Ovary (tissue), 9 donors: ENCODE measurements around the gene SPTSSA. TPM values are rescaled to one million over a fixed set of nuclear protein-coding genes. Genes with fewer than 3 reads are reported as not detected.

Experiments used
- DNase-seq, 5 donors: peaks; one replicate each; pipeline ENCODE4 v3.0.0-alpha.2; 2019 to 2020
- H3K27ac ChIP-seq, 2 donors: fragments of 200-600 bp; one replicate each; pipeline versions ENCODE4 v1.5.1 to v1.8.0; 2019 to 2022
- H3K27me3 ChIP-seq: fragments of 200-600 bp; one replicate; pipeline ENCODE4 v1.8.0; 2022
- H3K36me3 ChIP-seq: fragments of 200-600 bp; sonication (generic); one replicate; pipeline ENCODE4 v1.5.1; 2019
- H3K4me1 ChIP-seq: one replicate; pipeline ENCODE4 v1.8.1; 2013; ENCODE audit warnings: mild to moderate bottlenecking, moderate library complexity; ENCODE audit not compliant: insufficient read depth
- H3K4me3 ChIP-seq: fragments of 200-600 bp; sonication (generic); one replicate; pipeline ENCODE4 v1.5.1; 2017
- H3K9me3 ChIP-seq, 2 donors: fragments of 200-600 bp in 1 of 2; sonication (generic) in 1 of 2; one replicate each; pipeline versions ENCODE4 v1.5.1 to v1.8.1; 2013 to 2019; ENCODE audit warnings: mild to moderate bottlenecking in 1 of 2, moderate library complexity in 1 of 2
- CTCF ChIP-seq, 3 donors: fragments of 450-650 bp in 2 of 3; fragments of 200-600 bp in 1 of 3; IDR thresholded peaks; one replicate each; pipeline versions ENCODE4 v1.5.1 to v1.8.0; 2016 to 2022; ENCODE audit warnings: antibody characterized with exemption in 3 of 3, mild to moderate bottlenecking in 1 of 3
- EP300 ChIP-seq: sonication (generic); formaldehyde crosslinking; IDR thresholded peaks from one replicate; pipeline ENCODE4 v1.6.1; 2017; ENCODE audit warnings: antibody characterized with exemption
- POLR2A ChIP-seq: fragments of 450-650 bp; IDR thresholded peaks from one replicate; pipeline ENCODE4 v1.6.1; 2017; ENCODE audit warnings: antibody characterized with exemption, mild to moderate bottlenecking, moderate library complexity
- WGBS, 3 donors: extraction: QIAGEN DNeasy Blood & Tissue Kit in 1 of 3; methylation state at CpG; one replicate each; pipeline versions ENCODE4 v1.1.5 to v1.1.7; 2013 to 2017; 5-methylcytosine and 5-hydroxymethylcytosine counted together
- intact Hi-C, 4 donors: fragments of 100-400 bp; cut with DNase I; formaldehyde crosslinking; loops; one replicate each; pipeline versions ENCODE4 v1.11.0 to v1.15.1; 2022 to 2023
- polyA plus RNA-seq, 2 donors: library from polyadenylated mRNA; stranded (reverse); fragments of 200-250 nt in 1 of 2; fragments of 350-450 nt in 1 of 2; fragmentation: Illumina TruSeq in 1 of 2; extraction: RNeasy Lipid Tissue Mini Kit (QIAGEN cat#74804) in 1 of 2; gene quantifications; one replicate each; pipeline ENCODE4 v1.2.3, GENCODE V29; 2013 to 2014
- total RNA-seq, 7 donors: library from RNA; depleted of rRNA in 2 of 7; stranded (reverse); fragments of >200 nt in 2 of 7; fragmentation: NEBNext Ultra II Directional in 3 of 7; extraction: Animal tissue kit (Norgen Biotek cat#: 25700) in 3 of 7; gene quantifications; one replicate each; pipeline versions ENCODE4 v1.1.0 to v1.2.4, GENCODE V29; 2016 to 2023
- donor health status: DM: no; HTN: no; CAD: no; lungs with moderate emphysema.
- donor health status: DM: no; HTN: no; CAD: no.
- donor health status: Bipolar disorder and iron deficiency.
- donor health status: DM: yes; HTN: yes; CAD: no.
- donor health status: DM: no; HTN: no; CAD: no.
- donor health status: DM: yes; HTN: yes; CAD: no.

SPTSSA gene
- total and polyA plus RNA-seq, 9 donors = 18.9 to 36.1 (median 24.1) TPM

- Histone ChIP-seq H3K4me1 (peaks cover 4% of the 10 kb centered on the region), H3K9me3 (no peaks in the 10 kb centered on the region), H3K27ac (no peak overlapping the region), H3K36me3 (no peaks in the 10 kb centered on the region), H3K27me3 (no peaks in the 10 kb centered on the region), H3K4me3 (no peak overlapping the region)
- DNase-seq = no peak
- WGBS, 3 donors = 10 to 27% (median 16%) methylated on average over 2 of the region's 2 CpGs
- intact Hi-C loops = no loop called here
- TF ChIP-seq POLR2A (no peak), CTCF (IDR thresholded peaks at IDR 0.05) (no peak), EP300 (no peak)
Observed at GRCh38 chr14:34465069-34465859, 3.2 kb upstream of the SPTSSA start.

GRCh38 chr14:34463598-34463961 is 1.5 kb upstream of the SPTSSA start:
- Histone ChIP-seq H3K36me3 (no peaks in the 10 kb centered on the region), H3K4me3 (no peak overlapping the region), H3K4me1 (peaks cover 4% of the 10 kb centered on the region), H3K27ac (no peak overlapping the region), H3K9me3 (no peaks in the 10 kb centered on the region), H3K27me3 (no peaks in the 10 kb centered on the region)
- intact Hi-C loops = loop anchor here in 1 of 4 donors (5.0 kb wide), 1 partner anchor 34 kb away; no protein-coding TSS in a partner anchor
- DNase-seq = no peak
- 63 to 84% (median 75%) methylated on average over 1 of the region's 1 CpG for WGBS, 3 donors
- TF ChIP-seq CTCF (IDR thresholded peaks at IDR 0.05) = no peak
- no peak for TF ChIP-seq EP300
- TF ChIP-seq POLR2A = no peak

GRCh38 chr14:34461334-34462131 is 507 bp downstream of the SPTSSA start:
- H3K27me3 ChIP-seq = no peaks in the 10 kb centered on the region
- intact Hi-C loops = loop anchor here in 1 of 4 donors (5.0 kb wide), 1 partner anchor 36 kb away; no protein-coding TSS in a partner anchor

GRCh38 chr14:34460841-34461240 is 1.2 kb downstream of the SPTSSA start:
- Histone ChIP-seq H3K4me1 (peaks cover 4% of the 10 kb centered on the region), H3K27me3 (no peaks in the 10 kb centered on the region), H3K9me3 (no peaks in the 10 kb centered on the region), H3K4me3 (peak overlapping the region; percentile 57), H3K27ac (no peak overlapping the region), H3K36me3 (no peaks in the 10 kb centered on the region)
- intact Hi-C loops = loop anchor here in 1 of 4 donors (5.0 kb wide), 1 partner anchor 36 kb away; no protein-coding TSS in a partner anchor
- no peak for DNase-seq
- WGBS, 3 donors = 18 to 20% (median 19%) methylated on average over 2 of the region's 2 CpGs
- TF ChIP-seq EP300 (no peak), CTCF (IDR thresholded peaks at IDR 0.05) (no peak), POLR2A (no peak)

More at GRCh38 chr14:34461334-34462131, 507 bp downstream of the SPTSSA start:
- Histone ChIP-seq H3K4me1 (peaks cover 4% of the 10 kb centered on the region), H3K9me3 (no peaks in the 10 kb centered on the region), H3K36me3 (no peaks in the 10 kb centered on the region), H3K27ac (peak overlapping the region; percentile 87 to 92), H3K4me3 (peak overlapping the region; percentile 57)
- peak in 4 of 5 donors; percentile 42 to 64 (median 58) for DNase-seq
- no peak for TF ChIP-seq EP300
- 1% methylated on average over 26 to 45 of the region's 45 CpGs for WGBS, 3 donors
